ENCODE measurements around the gene RHBDD1.
A peak's percentile ranks its signal among the peaks of the same experiment; 100 is the strongest.

RHBDD1 gene

DNA sequence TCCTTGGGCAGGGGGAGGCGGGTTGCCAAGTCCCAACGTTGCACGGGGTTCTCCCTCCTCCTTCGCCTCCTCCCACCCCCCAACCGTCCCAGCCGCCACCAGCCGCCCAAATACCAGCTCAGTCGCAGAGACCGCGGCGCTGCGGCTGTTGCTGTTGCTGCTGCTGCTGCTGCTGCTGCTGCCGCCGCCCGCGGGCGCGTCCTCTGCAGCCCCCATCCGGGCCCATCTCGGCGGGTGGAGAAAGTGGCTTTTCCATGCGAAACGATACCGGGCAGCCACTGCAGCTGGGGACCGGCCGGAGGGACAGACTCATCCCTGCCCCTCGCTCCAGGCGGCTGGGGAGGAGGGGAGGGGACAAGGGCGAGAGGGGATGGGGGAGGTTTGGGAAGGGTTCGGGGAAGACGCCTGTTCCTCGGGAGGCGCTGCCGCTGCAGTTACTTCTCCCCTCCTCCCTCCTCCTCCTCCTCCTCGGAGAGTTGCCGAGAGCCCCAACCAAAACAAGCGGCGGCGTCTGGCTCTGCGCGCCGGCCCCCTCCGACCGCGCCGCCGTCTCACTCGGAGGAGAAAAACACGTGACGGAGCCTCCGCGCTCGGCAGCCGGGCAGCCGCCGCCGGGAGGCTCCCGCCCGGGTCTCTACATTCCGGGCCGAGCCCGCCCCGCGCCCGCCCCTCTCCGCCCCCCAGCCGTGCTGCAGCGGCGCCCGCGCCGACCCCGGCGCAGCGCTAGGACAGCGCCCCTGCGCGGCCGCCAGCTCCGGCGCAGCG, 36.5 kb upstream of the RHBDD1 start, which contains the start of gene IRS1:
Gene IRS1 (minus strand): TSS at position 610 of the 765 bp plus-strand sequence. CDS start 1,082 bp downstream, outside the sequence.
- in situ Hi-C loops (cut with HindIII; ENCODE audit: low sequenced_read_pairs) = loop anchor here (25.0 kb wide), 3 partner anchors 587 to 1137 kb away; no protein-coding TSS in a partner anchor
- peak within 1 kb of the TSS; percentile 88 for H3K4me3 ChIP-seq (ENCODE audit: low read depth, low read length)
- DNase-seq (ENCODE audit: low read depth) = peak; percentile 70
- TF ChIP-seq, protein P1, sequence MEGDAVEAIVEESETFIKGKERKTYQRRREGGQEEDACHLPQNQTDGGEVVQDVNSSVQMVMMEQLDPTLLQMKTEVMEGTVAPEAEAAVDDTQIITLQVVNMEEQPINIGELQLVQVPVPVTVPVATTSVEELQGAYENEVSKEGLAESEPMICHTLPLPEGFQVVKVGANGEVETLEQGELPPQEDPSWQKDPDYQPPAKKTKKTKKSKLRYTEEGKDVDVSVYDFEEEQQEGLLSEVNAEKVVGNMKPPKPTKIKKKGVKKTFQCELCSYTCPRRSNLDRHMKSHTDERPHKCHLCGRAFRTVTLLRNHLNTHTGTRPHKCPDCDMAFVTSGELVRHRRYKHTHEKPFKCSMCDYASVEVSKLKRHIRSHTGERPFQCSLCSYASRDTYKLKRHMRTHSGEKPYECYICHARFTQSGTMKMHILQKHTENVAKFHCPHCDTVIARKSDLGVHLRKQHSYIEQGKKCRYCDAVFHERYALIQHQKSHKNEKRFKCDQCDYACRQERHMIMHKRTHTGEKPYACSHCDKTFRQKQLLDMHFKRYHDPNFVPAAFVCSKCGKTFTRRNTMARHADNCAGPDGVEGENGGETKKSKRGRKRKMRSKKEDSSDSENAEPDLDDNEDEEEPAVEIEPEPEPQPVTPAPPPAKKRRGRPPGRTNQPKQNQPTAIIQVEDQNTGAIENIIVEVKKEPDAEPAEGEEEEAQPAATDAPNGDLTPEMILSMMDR (IDR thresholded peaks at IDR 0.05; ENCODE audit: low read depth, low read length, missing control alignments) = no peak

DNA sequence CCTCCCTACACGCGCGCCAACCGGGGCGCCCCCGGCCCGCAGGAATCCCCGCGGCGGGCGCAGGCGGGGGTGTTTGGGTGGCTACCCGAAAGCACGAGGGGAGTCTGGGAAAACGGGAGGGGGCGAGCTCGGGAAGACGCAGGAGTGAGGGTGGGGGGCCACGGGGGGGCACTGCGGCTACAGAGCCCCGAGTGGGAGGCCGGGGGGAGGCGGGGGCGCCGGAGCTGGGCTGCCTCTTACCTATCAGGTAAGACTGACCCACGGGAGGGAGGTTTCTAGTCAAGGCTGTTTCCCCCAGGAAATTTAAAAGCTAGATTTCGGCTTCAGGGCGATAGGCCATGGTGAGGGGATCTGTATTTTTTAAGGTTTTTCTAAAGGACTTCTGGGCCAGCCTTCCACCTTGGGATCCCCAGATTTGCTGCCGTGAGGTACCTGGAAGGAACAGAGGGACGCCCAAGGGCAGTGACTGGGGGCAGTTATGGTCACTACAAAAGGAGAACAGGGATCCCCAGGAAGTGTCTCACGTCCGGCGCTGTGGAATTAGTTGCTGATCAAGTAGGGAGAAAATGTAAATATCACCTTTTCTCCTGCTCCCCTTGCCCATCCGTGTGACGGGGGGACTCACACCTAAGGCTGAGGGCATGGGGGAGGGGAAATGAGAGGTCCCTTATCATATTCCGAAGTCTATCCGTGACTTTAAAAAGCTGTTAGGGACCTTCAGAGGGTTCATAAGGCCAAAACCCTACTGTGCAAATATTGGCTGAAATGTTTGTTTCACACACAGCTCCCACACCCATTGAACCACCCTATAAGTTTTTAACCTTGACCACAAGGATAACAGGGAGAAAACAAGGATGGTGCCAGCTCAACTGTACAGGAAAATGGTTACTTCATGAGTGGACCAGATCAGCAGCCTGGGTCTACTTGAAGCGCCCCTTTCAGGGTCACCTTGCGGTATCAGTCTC, 35.6 kb upstream of the RHBDD1 start:
- no peak for DNase-seq (ENCODE audit: low read depth)
- TF ChIP-seq, protein P1 (IDR thresholded peaks at IDR 0.05; ENCODE audit: low read depth, low read length, missing control alignments) = no peak
- H3K4me3 ChIP-seq (ENCODE audit: low read depth, low read length) = peak overlapping the region; percentile 88
- in situ Hi-C loops (cut with HindIII; ENCODE audit: low sequenced_read_pairs) = loop anchor here (25.0 kb wide), 4 partner anchors 187 to 1138 kb away; no protein-coding TSS in a partner anchor

DNA sequence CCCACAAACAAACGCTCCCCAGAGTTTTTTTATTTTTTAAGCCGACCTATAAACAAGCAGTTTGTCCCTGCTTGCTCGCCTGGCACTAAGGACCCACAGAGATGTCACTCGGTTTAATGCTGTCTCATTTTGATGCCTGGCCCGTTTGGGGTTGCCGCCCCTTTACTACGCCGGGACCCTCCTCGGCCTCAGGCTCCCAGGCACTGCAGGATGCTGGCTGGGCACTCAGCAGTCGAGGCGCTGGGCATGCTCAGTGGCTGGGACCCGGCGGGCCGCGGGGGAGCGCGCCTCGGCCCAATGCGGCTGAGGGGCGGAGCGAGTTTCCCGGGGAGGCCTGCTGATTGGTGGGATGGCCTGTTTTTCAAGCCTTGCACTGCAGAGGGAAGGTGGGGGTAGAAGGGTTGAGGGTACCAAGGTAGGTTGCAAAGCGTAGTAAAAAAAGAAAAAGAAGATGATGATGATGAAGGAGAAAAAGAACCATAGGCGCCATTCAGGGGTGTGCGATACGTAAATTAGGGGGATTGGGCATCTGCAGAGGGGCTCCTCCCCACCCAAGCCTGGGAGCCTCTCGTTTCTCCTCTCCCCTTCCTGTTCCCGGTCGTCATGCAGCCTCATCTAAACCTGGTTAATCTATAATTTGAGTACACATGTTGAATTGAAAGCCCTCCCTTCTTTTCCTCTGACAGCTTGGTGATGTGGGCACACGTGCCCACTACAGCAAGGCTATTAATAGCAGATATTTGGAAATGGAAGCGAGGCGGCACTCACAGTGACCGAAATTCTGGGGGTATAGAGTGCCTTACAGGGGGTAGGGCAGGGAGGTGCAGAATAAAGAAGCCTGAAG, 34.7 kb upstream of the RHBDD1 start:
- no peak for DNase-seq (ENCODE audit: low read depth)
- peak overlapping the region; percentile 88 for H3K4me3 ChIP-seq (ENCODE audit: low read depth, low read length)
- in situ Hi-C loops (cut with HindIII; ENCODE audit: low sequenced_read_pairs) = loop anchor here (25.0 kb wide), 1 partner anchor 186 kb away; no protein-coding TSS in a partner anchor
- TF ChIP-seq, protein P1 (IDR thresholded peaks at IDR 0.05; ENCODE audit: low read depth, low read length, missing control alignments) = no peak

DNA sequence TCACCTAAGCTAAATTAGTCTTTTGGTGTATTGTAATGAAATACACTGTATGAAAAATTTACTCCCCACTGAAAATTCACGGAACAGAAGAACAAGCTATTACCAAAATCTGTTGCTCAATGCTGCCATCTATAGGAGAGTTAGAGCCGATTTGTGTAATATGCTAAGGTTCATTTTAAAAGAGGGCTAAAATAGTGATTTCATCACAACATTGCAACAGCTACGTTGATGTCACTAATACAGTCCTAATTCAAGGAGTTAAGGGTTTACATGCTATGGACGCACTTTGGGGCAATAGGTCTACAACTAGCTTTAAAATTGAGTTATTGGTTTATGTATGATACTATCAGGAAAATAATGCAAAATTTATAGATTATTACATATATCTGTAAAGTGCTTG, 33.3 kb upstream of the RHBDD1 start:
- no peak overlapping the region for H3K4me3 ChIP-seq (ENCODE audit: low read depth, low read length)
- DNase-seq (ENCODE audit: low read depth) = peak; percentile 84
- in situ Hi-C loops (cut with HindIII; ENCODE audit: low sequenced_read_pairs) = loop anchor here (25.0 kb wide), 1 partner anchor 185 kb away; no protein-coding TSS in a partner anchor
- TF ChIP-seq, protein P1 (IDR thresholded peaks at IDR 0.05; ENCODE audit: low read depth, low read length, missing control alignments) = peak; percentile 60

DNA sequence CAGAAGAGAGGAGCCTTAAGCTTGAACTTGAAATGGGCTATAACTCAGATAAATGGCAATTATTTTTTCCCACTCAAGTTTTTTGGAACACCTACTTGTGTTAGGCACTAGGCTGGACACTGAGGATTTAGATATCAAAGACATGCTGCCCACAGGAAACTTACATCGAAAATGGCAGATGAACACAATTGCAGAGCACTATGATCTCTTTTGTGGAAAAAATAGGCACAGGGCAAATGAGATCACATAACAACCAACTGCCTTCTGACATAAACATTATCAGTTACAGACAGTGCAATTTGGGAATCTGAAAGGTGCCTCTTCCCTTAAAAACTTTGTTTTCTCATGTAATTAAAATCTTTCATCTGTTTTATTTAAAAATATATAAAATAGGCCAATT, 32.4 kb upstream of the RHBDD1 start:
- H3K4me3 ChIP-seq (ENCODE audit: low read depth, low read length) = no peak overlapping the region
- in situ Hi-C loops (cut with HindIII; ENCODE audit: low sequenced_read_pairs) = loop anchor here (25.0 kb wide), 1 partner anchor 184 kb away; no protein-coding TSS in a partner anchor
- TF ChIP-seq, protein P1 (IDR thresholded peaks at IDR 0.05; ENCODE audit: low read depth, low read length, missing control alignments) = no peak
- no peak for DNase-seq (ENCODE audit: low read depth)

Measured in astrocyte of the cerebellum (primary cell).